PC-3 (cell line): ENCODE measurements around the gene TMEM214. TPM values are rescaled to one million over a fixed set of nuclear protein-coding genes. Genes with fewer than 3 reads are reported as not detected.

ENCODE experiments used
- ATAC-seq: fragments of 200-7000 bp; cut with Tn5 transposase; 2 replicates; pipeline ENCODE4 v1.9.1; 2020; ENCODE audit warnings: mild to moderate bottlenecking, moderate library complexity
- BruUV-seq: library from RNA; stranded (reverse); fragments of 400-500 nt; replicated peaks from 2 replicates; lab custom pipeline; 2021; lab: Mats Ljungman, UMichigan
- CTCF ChIA-PET: fragments of 300-600 bp; sonication (Branson Sonifier 250); formaldehyde crosslinking; loops from one replicate; lab custom pipeline; 2022; ENCODE audit warnings: antibody characterized with exemption; lab: Charles Lee
- POLR2A ChIA-PET: fragments of 300-600 bp; sonication (Branson Sonifier 250); formaldehyde crosslinking; loops from one replicate; lab custom pipeline; 2022; ENCODE audit warnings: antibody characterized with exemption; ENCODE audit not compliant: unreplicated experiment; lab: Charles Lee
- DNase-seq: peaks from one replicate; pipeline ENCODE4 v3.0.0-alpha.2; 2015
- H2AFZ ChIP-seq: fragments of 300-600 bp; sonication (generic); 2 replicates; pipeline ENCODE4 v1.6.0; 2016; ENCODE audit warnings: antibody characterized with exemption, low read length
- H3F3A ChIP-seq: fragments of 300-600 bp; sonication (generic); one replicate; pipeline ENCODE4 v1.6.0; 2017; ENCODE audit warnings: antibody characterized with exemption, low read length, control low read depth, mild to moderate bottlenecking; ENCODE audit not compliant: unreplicated experiment
- H3K27ac ChIP-seq: fragments of 300-600 bp; sonication (generic); 2 replicates; pipeline ENCODE4 v1.5.1; 2016; ENCODE audit warnings: mild to moderate bottlenecking, low read length
- H3K27me3 ChIP-seq: fragments of 300-600 bp; sonication (generic); 2 replicates; pipeline ENCODE4 v1.6.1; 2016; ENCODE audit warnings: low read length, mixed read lengths
- H3K36me3 ChIP-seq: fragments of 300-600 bp; sonication (generic); 2 replicates; pipeline ENCODE4 v1.6.1; 2016; ENCODE audit warnings: low read depth, mixed run types, low read length, mixed read lengths
- H3K4me1 ChIP-seq: fragments of 300-600 bp; sonication (generic); 2 replicates; pipeline ENCODE4 v1.5.1; 2016; ENCODE audit warnings: low read length; ENCODE audit not compliant: insufficient read depth
- H3K4me2 ChIP-seq: fragments of 300-600 bp; sonication (generic); 2 replicates; pipeline ENCODE4 v1.6.0; 2016; ENCODE audit warnings: low read length
- H3K4me3 ChIP-seq: fragments of 300-600 bp; sonication (generic); 2 replicates; pipeline ENCODE4 v1.5.1; 2016; ENCODE audit warnings: mild to moderate bottlenecking, low read length, mixed read lengths
- H3K79me2 ChIP-seq: fragments of 300-600 bp; sonication (generic); 2 replicates; pipeline ENCODE4 v1.6.1; 2017; ENCODE audit warnings: low read length, mixed read lengths
- H3K9ac ChIP-seq: fragments of 300-600 bp; sonication (generic); 2 replicates; pipeline ENCODE4 v1.6.0; 2016; ENCODE audit warnings: mild to moderate bottlenecking, low read length
- H3K9me2 ChIP-seq: fragments of 300-600 bp; sonication (generic); replicated peaks from 2 replicates; pipeline ENCODE4 v1.6.1; 2016; ENCODE audit warnings: mixed run types, low read length, mixed read lengths
- H3K9me3 ChIP-seq: fragments of 300-600 bp; sonication (generic); 2 replicates; pipeline ENCODE4 v1.6.1; 2016; ENCODE audit warnings: low read length, mixed read lengths
- H4K20me1 ChIP-seq: fragments of 300-600 bp; sonication (generic); 2 replicates; pipeline ENCODE4 v1.6.1; 2016; ENCODE audit warnings: low read length, mixed read lengths
- EZH2 ChIP-seq: fragments of 300-600 bp; sonication (generic); IDR thresholded peaks from one replicate; pipeline ENCODE4 v1.6.1; 2017; ENCODE audit warnings: antibody characterized with exemption, mild to moderate bottlenecking, low read length; ENCODE audit not compliant: unreplicated experiment
- EZH2phosphoT487 ChIP-seq: fragments of 300-600 bp; sonication (generic); IDR thresholded peaks from 2 replicates; pipeline ENCODE4 v1.6.1; 2018; ENCODE audit warnings: mild to moderate bottlenecking, antibody characterized with exemption, low read length, borderline replicate concordance
- intact Hi-C: fragments of 100-400 bp; cut with micrococcal nuclease; formaldehyde crosslinking; loops from 2 replicates; pipeline ENCODE4 v1.9.0; 2023
- total RNA-seq: library from RNA; depleted of rRNA; stranded (reverse); fragments of >200 nt; gene quantifications from 2 replicates; pipeline ENCODE4 v1.2.3, GENCODE V29; 2014
- TF ChIP-seq, protein P1 (sequence below): fragments of 300-600 bp; sonication (generic); conservative IDR thresholded peaks from 2 replicates; pipeline ENCODE4 v1.5.1; 2017; ENCODE audit warnings: antibody characterized with exemption, low read depth, mild to moderate bottlenecking, low read length

Gene TMEM214
- total RNA-seq, 1 experiment from 2014 or later: 43.0 TPM

DNA sequence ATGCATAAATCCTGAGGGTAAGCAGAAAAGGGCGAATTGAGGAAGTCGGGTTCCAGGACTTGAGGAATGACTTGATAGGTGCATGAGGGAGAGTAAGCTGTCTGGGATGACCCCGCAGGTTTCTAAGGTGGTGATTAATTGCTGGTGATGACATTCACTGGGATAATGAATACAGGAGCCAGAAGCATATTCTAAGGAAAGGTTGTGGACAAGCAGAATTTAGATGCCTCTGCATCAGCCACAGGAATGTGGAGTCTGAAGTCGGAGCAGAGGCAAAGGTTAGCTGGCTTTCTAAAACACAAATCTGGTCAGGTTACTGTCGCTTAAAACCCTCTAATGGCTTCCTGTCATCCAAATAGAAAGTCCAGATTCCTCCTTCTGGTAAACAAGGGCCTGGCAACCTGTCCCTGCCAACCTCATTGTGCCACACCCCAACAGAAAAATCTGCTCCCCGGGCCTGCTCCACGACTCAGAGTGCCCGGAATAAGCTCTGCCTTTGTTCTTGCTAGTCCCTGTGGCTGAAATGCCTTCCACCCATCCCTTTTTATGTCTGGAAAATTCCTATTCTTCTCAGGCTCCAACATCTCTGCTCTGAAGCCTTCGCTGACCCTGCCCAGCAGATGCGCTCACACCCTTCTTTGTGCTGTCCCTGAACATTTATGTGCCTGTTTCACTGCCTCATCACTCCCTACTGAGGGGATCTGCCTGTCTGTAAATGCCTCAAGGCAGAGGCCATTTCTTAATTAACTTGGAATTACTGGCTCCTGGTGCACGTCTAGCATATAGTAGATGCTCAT lies 11.3 kb upstream of the TMEM214 start:
- DNase-seq (peak; percentile 75), ATAC-seq (peak; percentile 77)
- ChIA-PET CTCF (interaction anchor here (0.6 to 1.2 kb wide), 3 partner anchors 8 to 60 kb away, joined by 3 to 5 read pairs (median 4); no protein-coding TSS in a partner anchor), POLR2A (interaction anchor here (0.7 kb wide), 1 partner anchor 113 kb away, joined by 6 read pairs; the partner anchor contains the start of gene PREB)
- Histone ChIP-seq H3K36me3 (peaks cover 5% of the 10 kb centered on the region; the same call in 1 of the 2 replicates), H3K4me2 (peak overlapping the region; percentile 58), H3K9ac (peak overlapping the region; percentile 29; the same call in 1 of the 2 replicates), H2AFZ (no peak overlapping the region), H4K20me1 (no peaks in the 10 kb centered on the region), H3F3A (peaks cover 6% of the 10 kb centered on the region), H3K9me3 (no peaks in the 10 kb centered on the region), H3K4me1 (peaks cover 34% of the 10 kb centered on the region), H3K4me3 (peak overlapping the region; percentile 17; the same call in 1 of the 2 replicates), H3K27me3 (no peaks in the 10 kb centered on the region), H3K79me2 (no peaks in the 10 kb centered on the region), H3K27ac (peak overlapping the region; percentile 76), H3K9me2 (no peaks in the 10 kb centered on the region)
- TF ChIP-seq EZH2 (no peak), EZH2phosphoT487 (no peak)
- TF ChIP-seq, protein P1, sequence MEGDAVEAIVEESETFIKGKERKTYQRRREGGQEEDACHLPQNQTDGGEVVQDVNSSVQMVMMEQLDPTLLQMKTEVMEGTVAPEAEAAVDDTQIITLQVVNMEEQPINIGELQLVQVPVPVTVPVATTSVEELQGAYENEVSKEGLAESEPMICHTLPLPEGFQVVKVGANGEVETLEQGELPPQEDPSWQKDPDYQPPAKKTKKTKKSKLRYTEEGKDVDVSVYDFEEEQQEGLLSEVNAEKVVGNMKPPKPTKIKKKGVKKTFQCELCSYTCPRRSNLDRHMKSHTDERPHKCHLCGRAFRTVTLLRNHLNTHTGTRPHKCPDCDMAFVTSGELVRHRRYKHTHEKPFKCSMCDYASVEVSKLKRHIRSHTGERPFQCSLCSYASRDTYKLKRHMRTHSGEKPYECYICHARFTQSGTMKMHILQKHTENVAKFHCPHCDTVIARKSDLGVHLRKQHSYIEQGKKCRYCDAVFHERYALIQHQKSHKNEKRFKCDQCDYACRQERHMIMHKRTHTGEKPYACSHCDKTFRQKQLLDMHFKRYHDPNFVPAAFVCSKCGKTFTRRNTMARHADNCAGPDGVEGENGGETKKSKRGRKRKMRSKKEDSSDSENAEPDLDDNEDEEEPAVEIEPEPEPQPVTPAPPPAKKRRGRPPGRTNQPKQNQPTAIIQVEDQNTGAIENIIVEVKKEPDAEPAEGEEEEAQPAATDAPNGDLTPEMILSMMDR: no peak
- intact Hi-C loops: loop anchor here (2.0 kb wide), 1 partner anchor 29 kb away; the partner anchor contains the start of gene AGBL5
- BruUV-seq: TSS peak; percentile 17

DNA sequence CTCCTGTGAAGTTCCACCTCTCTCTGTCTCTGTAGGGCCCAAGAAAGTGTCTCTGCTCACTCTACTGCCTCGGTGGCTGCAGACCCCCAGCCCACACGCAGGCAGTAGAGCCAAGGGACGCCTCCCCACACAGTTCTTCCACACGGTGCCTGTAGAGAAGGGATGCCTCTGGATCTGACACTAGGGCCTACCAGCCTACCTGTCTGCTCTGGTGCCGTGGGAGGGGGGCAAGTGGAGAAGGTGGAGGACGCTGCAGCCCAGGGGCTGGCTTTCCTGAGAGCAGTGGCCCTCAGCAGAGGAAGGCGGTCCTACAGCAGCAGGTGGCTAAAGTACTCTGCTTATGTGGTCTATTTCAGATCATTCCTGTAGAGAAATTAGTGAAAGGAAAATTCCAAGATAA lies 9.0 kb upstream of the TMEM214 start:
- peaks cover 5% of the 10 kb centered on the region; the same call in 1 of the 2 replicates for H3K36me3 ChIP-seq
- DNase-seq (no peak), ATAC-seq (no peak)
- H3F3A ChIP-seq: peaks cover 6% of the 10 kb centered on the region
- H3K79me2 ChIP-seq: no peaks in the 10 kb centered on the region
- no peaks in the 10 kb centered on the region for H3K9me2 ChIP-seq
- POLR2A ChIA-PET: no interaction called here
- H4K20me1 ChIP-seq: no peaks in the 10 kb centered on the region
- H3K4me1 ChIP-seq: peaks cover 30% of the 10 kb centered on the region
- H2AFZ ChIP-seq: no peak overlapping the region
- CTCF ChIA-PET: no interaction called here
- H3K4me2 ChIP-seq: no peak overlapping the region
- H3K9ac ChIP-seq: no peak overlapping the region
- TF ChIP-seq, protein P1: no peak
- no peak for TF ChIP-seq EZH2phosphoT487
- TF ChIP-seq EZH2: no peak
- H3K27me3 ChIP-seq: no peaks in the 10 kb centered on the region
- H3K9me3 ChIP-seq: no peaks in the 10 kb centered on the region
- no peak overlapping the region for H3K4me3 ChIP-seq
- no peak overlapping the region for H3K27ac ChIP-seq
- no TSS peak for BruUV-seq
- intact Hi-C loops: no loop called here
